GM21576 (cell line): ENCODE data around the gene SLC39A9.

Experiments
- ATAC-seq: cut with Tn5 transposase; IDR thresholded peaks from one replicate; pipeline ENCODE4 v1.9.1; 2021; ENCODE audit warnings: mild to moderate bottlenecking, moderate library complexity; ENCODE audit not compliant: unreplicated experiment

The SLC39A9 gene

GRCh38 chr14:69398053-69398817, at the start of gene SLC39A9, which contains the start of gene ERH:
SLC39A9 (plus strand) TSS chr14:69398692; CDS start chr14:69399370, 678 bp downstream.
ERH (minus strand) TSS chr14:69398299; CDS start chr14:69398233, 66 bp downstream.
- peak; percentile 86 for ATAC-seq

DNA sequence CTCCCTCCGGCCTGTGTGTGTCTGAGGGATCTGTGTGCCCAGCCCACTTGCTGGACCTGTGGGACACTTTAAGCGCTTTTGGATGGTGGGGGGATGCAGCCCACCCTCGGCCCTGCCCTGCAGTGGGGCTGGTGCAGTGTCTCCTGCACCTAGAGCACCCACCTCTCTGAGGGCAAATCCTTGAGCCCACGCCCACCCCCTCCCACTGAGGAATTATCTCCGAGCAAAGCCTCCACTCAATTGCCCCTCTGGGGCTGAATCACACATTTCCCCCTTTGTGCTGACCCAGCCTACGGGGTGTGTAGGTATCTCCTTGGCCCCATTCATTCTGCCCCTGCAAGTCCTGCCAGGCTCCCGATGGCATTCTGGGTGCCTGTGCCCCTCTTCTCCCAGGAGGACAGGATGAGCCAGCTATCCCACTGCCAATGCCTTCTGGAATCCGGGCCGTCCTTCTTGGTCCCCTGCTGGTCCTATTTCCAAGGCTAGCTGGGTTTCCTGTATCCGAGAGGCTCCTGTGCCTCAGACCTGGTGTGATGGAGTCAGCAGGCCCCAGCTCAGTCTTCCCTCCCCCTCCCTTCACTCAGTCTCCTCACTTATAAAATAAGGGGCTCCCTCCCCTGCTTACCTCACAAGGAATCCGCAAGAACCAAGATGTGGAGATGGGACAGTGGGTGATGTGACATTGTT, 49.3 kb upstream of the SLC39A9 start:
- ATAC-seq = no peak

GRCh38 chr14:69350892-69351291, 47.6 kb upstream of the SLC39A9 start:
- no peak for ATAC-seq

DNA sequence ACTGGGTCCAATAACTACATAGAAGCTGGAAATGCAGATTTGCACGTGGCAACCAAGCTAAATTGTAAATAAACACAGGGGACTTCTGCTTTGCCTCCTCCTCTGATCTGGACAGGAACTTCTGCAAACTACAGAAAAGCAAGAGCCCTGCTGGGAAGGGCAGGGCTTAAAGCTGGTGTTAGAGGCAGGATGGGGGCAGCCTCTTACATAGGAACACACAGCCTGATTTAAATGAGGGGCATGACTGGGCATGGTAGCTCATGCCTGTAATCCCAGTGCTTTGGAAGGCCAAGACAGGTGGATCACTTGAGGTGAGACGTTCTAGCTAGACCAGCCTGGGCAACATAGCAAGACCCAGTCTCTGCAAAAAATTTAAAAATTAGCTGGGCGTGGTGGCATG, 47.1 kb upstream of the SLC39A9 start:
- ATAC-seq = no peak

DNA sequence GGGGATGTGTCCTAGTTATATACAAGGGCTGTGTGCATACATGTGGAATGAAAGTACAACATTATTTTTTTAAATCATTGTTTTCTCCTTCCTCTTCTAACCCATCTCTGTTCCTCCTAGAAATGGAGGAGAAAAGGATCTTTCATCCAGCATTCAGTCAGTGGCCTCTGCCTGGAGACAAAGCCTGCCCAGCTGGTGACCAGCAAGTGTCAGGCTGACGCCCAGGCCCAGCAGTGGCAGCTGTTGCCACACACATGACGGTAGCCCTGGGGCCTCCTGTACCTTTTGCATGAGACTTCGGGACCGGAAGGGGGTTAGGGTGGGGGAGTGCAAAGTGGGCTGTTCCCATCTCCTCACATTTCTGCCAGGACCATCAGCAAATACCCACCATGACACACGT, 46.6 kb upstream of the SLC39A9 start:
- ATAC-seq = no peak

GRCh38 chr14:69353168-69353567, 45.3 kb upstream of the SLC39A9 start:
- no peak for ATAC-seq

GRCh38 chr14:69354383-69355153, 43.9 kb upstream of the SLC39A9 start:
- ATAC-seq = peak; percentile 90

DNA sequence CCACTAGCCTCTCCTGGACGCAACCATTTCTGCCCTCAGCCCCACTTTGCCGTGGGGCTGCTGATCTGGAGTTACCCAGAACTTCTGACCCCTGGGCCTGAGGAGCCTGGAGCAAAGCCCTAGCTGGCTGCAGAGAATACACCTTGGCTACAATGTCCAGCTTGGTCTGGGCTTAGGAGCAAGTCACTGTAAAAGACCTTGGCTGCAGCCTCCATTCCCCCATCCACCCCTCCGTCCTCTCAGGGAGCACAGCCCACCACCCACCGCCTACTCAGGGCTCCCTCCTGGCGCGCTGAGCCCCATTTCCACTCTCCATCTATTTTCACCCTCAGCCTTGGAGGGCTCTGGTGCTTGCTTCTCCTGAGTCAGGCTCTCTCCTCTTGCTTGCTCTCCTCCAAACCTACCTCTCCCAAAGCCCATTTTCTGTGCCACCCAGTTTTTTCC, 43.3 kb upstream of the SLC39A9 start:
- ATAC-seq = no peak

GRCh38 chr14:69355607-69356281, 42.7 kb upstream of the SLC39A9 start:
- ATAC-seq = no peak

GRCh38 chr14:69356903-69357543, 41.5 kb upstream of the SLC39A9 start:
- ATAC-seq = no peak

DNA sequence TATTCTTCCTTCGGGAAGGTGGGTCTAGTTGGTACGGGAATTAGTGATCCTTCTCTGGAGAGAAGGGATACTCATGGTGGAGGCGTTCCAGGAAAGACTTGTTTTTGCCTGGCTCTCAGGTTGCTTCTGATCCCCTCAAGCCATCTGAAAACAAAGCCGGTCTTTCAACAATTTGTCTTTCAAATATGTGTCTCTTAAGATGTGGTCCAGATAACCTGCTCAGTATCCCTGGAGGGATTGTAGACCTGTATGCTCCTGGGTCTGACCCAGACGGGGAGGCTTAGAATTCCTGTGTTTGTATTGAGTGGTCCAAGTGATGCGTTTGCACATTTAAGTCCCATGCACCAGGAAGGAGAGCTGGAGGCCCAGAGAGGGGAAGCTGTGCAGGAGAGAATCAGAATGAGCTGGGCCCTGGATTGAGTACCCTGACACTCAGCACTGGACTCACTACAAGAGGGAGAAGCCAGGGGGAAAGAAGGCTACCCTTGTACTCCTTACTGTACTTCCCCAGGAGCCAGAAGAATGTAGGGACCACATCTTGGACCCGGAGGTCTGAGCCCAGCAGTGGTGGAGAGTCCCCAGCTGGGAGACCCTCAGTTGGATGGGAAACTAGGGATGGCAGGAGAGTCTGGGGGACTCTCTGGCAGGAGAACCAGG, 40.8 kb upstream of the SLC39A9 start:
- no peak for ATAC-seq

DNA sequence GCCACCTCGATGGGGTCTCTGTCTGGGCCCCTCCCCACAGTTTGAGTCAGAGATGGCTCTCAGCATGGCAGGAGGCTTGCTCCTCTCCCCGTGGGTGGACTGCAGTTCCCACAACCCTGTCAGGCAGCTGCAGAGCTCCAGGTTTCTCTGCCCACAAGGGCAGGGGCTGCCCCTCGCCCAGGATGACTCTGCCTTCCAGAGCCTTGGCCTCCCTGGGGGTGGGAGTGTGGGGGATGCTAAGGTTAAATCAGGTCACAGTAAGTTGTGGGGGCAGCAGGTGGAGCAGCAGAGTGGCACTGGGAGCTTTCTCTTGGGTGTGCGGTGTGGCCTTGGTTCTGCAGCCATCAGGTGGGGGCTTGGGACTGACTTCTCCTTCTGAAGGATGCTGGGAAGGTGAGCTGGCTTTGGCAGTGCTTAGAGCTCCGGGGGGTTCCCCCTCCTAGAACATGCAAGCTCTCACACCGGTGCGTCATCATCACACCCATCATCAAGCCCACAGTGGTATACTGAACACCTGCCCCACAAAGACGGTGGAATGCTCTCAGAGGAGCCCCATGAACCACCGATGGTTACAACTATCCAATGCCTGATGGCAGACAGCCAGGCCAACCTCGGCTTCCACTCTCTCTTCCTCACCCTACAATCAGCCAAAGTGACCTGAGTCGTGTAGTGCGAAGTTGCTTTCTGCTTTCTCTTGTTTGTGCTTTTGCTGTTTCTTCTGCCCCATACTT, 40.1 kb upstream of the SLC39A9 start:
- no peak for ATAC-seq

GRCh38 chr14:69358966-69359365, 39.5 kb upstream of the SLC39A9 start:
- ATAC-seq = no peak

DNA sequence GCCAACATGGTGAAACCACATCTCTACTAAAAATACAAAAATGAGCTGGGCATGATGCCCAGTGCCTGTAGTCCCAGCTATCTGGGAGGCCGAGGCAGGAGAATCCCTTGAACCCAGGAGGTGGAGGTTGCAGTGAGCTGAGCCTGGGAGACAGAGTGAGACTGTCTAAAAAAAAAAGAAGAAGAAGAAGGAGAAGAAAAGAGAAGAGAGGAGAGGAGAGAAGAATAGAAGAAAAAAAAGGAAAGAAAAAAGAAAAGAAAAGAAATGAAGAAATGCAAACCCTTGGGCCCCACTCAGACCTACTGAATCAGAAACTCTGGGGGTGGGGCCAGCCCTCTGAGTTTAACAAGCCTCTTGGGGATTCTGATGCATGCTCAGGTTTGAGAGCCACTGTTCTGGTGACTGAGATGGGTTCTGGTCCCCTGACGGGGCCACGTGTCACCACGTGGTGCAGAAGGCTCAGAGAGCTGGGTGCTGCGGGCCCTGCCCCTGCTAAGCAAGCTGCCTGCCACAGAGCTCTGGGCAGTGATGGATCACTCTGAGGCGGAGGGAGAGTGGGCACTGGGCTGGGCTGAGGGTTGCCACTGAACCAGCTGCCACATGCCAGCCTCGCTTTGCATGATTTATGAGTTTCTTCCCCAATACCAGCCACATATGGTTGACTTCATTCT, 37.9 kb upstream of the SLC39A9 start:
- ATAC-seq = no peak

- ATAC-seq = no peak
Observed at GRCh38 chr14:69363055-69363454, 35.4 kb upstream of the SLC39A9 start.

GRCh38 chr14:69363964-69364363, 34.5 kb upstream of the SLC39A9 start:
- ATAC-seq = no peak

GRCh38 chr14:69364378-69364777, 34.1 kb upstream of the SLC39A9 start:
- no peak for ATAC-seq

DNA sequence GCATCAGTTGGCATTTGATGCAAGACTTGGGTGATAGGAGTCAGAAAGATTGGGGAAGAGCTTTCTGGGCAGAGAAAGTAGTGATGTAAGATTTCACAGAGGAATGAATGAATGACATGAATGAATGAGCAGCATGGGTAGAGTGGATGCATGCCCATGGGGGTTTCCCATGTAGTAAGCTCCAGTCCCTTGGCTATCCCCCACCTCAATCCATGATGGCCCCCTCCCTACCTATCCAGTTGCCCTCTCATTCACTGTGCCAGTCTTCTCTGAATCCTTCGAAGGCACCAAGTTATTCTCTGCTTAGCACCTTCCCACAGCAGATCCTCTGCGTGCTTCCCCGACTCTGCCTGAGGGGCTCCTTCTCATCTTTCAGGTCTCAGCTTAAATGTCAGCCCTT, 32.4 kb upstream of the SLC39A9 start:
- no peak for ATAC-seq

- ATAC-seq = no peak
Observed at GRCh38 chr14:69366761-69367160, 31.7 kb upstream of the SLC39A9 start.
